OCI-LY3 (cell line): Measurements from ENCODE around the gene PHETA2.

Experiments
- EZH2phosphoT487 ChIP-seq: fragments of 200-600 bp; shearing (Covaris generic); IDR thresholded peaks from 2 replicates; pipeline ENCODE4 v1.6.1; 2018; ENCODE audit warnings: antibody characterized with exemption, mixed run types, low read depth
- TF ChIP-seq, protein P1 (sequence below): fragments of 200-600, 300-600 bp; sonication (generic); IDR thresholded peaks from 2 replicates; pipeline ENCODE4 v1.5.1; 2014; ENCODE audit warnings: antibody characterized with exemption, low read length, low read depth

- TF ChIP-seq, protein P1, sequence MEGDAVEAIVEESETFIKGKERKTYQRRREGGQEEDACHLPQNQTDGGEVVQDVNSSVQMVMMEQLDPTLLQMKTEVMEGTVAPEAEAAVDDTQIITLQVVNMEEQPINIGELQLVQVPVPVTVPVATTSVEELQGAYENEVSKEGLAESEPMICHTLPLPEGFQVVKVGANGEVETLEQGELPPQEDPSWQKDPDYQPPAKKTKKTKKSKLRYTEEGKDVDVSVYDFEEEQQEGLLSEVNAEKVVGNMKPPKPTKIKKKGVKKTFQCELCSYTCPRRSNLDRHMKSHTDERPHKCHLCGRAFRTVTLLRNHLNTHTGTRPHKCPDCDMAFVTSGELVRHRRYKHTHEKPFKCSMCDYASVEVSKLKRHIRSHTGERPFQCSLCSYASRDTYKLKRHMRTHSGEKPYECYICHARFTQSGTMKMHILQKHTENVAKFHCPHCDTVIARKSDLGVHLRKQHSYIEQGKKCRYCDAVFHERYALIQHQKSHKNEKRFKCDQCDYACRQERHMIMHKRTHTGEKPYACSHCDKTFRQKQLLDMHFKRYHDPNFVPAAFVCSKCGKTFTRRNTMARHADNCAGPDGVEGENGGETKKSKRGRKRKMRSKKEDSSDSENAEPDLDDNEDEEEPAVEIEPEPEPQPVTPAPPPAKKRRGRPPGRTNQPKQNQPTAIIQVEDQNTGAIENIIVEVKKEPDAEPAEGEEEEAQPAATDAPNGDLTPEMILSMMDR = no peak
- TF ChIP-seq EZH2phosphoT487 = no peak
Observed at GRCh38 chr22:42108848-42109247, 34.8 kb downstream of the PHETA2 start.
